Anterior cingulate cortex (tissue), 58 donors: ENCODE data around the gene ZSWIM8.
"Not testable (repeated sequence)": the region's sequence is repeated elsewhere in the genome, so short reads cannot be mapped to it uniquely, and the experiment has no call there.

Source experiments
- DNase-seq, 58 donors: peaks; one replicate each; lab custom pipeline; 2025; lab: John Stamatoyannopoulos, UW

ZSWIM8 gene

DNA sequence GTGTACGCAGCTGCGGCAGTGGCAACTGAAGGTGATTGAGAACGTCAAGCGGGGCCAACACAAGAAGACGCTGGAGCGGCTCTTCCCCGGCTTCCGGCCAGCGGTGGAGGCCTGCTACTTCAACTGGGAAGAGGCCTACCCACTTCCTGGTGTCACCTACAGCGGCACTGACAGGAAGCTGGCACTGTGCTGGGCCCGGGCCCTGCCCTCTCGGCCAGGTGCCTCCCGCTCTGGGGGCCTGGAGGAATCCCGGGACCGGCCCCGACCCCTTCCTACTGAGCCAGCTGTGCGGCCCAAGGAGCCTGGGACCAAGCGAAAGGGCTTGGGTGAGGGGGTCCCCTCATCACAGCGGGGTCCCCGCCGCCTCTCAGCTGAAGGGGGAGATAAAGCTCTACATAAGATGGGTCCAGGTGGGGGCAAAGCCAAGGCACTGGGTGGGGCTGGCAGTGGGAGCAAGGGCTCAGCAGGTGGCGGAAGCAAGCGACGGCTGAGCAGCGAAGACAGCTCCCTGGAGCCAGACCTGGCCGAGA, 6.5 kb downstream of the ZSWIM8 start:
- no peak for DNase-seq

DNA sequence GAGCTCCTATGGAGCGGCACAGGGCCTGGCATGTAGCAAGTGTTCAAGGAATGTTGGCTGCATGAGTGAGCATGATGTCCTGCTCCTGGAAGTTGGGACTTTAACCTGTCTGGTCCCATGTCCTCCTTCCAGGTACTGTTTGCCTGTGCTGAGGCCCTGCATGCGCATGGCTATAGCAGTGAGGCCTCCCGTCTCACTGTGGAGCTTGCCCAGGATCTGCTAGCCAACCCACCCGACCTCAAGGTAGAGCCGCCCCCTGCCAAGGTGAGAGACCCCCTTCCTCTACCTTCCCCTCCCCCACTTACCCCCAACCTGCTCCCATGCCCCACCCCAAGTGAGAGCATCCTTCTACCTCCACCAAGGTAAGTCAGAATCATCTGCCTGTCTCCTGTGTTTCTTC, 8.1 kb downstream of the ZSWIM8 start:
- DNase-seq, result no peak

DNA sequence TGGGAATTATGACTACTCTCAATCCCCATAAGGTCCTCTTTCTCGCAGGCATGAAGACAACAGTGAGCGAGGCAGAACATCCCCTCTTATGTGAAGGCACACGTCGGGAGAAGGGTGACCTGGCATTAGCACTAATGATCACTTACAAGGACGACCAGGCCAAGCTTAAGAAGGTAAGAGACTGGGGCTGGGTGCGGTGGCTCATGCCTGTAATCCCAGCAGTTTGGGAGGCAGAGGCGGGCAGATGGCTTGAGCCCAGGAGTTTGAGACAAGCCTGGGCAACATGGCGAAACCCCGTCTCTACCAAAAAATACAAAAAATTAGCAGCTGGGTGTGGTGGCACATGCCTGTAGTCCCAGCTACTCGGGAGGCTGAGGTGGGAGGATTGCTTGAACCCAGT, 10.1 kb downstream of the ZSWIM8 start:
- not testable (repeated sequence) for DNase-seq

DNA sequence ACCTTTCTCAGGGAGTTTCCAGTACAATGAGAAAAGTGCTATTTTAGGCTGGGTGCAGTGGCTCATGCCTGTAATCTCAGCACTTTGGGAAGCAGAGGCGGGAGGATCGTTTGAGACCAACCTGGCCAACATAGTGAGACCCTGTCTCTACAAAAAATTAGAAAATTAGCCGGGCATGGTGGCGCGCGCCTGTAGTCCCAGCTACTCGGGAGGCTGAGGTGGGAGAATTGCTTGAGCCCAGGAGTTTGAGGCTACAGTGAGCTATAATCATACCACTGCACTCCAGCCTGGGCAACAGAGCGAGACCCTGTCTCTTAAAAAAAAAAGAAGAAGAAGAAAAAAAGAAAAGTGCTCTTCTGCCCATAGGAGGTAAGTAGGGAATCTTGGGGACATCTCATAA, 10.6 kb downstream of the ZSWIM8 start:
- DNase-seq, result not testable (repeated sequence)

DNA sequence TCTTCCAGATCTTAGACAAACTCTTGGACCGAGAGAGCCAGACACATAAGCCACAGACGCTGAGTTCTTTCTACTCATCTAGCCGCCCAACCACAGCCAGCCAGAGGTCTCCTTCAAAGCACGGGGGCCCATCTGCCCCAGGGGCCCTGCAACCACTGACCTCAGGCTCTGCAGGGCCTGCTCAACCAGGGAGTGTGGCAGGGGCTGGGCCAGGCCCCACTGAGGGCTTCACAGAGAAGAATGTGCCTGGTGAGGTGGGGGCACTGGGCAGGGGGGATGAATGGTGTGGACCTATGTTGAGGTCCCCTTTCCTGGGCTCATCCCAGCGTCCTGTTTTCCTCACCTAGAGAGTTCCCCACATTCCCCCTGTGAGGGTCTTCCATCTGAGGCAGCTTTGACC, 11.4 kb downstream of the ZSWIM8 start:
- DNase-seq, result no peak

DNA sequence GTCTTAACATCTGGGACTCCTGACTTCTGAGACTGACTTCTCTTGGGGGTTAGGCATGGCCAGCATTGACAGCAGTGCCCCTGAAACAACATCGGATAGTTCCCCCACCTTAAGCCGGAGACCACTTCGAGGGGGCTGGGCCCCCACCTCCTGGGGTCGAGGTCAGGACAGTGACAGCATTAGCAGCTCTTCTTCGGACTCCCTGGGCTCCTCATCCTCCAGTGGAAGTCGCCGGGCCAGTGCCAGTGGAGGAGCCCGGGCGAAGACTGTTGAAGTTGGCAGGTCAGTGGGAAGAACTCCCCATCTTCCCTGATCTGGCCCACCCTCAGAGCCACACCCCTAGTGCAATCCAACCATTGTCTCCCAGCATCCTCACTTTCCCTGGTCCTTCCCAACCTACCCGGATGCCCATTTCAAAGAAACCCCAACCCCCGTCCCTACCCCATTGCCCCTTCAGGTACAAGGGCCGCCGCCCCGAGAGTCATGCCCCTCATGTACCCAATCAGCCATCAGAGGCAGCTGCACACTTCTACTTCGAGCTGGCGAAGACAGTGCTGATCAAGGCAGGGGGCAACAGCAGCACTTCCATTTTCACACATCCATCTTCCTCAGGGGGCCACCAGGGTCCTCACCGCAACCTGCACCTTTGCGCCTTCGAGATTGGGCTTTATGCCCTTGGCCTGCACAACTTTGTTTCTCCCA, 12.1 kb downstream of the ZSWIM8 start:
- no peak for DNase-seq

DNA sequence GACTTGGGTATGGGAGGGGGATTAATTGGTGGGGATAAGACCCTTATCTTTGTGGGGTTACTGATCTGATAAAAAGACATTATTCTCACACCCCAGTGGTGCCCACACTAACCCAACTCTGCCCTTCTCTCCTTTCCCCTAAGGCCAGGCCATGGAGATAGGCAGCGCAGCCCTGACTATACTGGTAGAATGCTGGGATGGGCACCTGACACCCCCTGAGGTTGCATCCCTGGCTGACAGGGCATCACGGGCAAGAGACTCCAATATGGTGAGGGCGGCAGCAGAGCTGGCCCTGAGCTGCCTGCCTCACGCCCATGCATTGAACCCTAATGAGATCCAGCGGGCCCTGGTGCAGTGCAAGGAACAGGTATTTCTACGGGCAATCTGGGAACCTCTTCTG, 12.7 kb downstream of the ZSWIM8 start:
- no peak for DNase-seq

DNA sequence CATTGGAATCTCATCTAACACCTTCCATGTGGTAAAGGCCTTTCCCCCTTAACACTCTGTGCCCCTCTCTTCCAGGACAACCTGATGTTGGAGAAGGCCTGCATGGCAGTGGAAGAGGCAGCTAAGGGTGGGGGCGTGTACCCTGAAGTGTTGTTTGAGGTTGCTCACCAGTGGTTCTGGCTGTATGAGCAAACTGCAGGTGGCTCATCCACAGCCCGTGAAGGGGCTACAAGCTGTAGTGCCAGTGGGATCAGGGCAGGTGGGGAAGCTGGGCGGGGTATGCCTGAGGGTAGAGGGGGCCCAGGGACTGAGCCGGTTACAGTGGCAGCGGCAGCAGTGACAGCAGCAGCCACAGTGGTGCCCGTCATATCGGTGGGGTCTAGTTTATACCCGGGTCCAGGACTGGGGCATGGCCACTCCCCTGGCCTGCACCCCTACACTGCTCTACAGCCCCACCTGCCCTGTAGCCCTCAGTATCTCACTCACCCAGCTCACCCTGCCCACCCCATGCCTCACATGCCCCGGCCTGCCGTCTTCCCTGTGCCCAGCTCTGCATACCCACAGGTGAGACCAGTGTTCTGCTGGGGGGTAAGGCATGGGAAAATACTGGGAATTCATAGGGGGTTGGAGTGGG, 13.6 kb downstream of the ZSWIM8 start:
- no peak for DNase-seq

DNA sequence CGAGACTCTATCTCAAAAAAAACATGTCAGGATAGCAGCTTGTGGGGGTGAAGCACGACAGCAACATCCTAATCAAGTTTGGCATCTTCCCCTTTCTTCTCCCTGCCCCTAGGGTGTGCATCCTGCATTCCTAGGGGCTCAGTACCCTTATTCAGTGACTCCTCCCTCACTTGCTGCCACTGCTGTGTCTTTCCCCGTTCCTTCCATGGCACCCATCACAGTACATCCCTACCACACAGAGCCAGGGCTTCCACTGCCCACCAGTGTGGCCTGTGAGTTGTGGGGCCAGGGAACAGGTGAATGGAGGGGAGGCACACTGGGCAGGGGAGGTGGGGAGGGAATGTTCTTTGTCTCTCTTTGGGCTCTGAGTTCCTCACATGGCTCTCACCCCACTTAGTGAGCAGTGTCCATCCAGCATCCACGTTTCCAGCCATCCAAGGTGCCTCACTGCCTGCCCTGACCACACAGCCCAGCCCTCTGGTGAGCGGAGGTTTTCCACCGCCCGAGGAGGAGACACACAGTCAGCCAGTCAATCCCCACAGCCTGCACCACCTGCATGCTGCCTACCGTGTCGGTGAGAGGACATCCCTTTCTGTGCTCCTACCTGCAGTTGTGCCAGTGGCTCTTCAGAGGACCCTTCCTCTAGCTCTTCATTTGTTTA, 14.6 kb downstream of the ZSWIM8 start:
- no peak for DNase-seq

DNA sequence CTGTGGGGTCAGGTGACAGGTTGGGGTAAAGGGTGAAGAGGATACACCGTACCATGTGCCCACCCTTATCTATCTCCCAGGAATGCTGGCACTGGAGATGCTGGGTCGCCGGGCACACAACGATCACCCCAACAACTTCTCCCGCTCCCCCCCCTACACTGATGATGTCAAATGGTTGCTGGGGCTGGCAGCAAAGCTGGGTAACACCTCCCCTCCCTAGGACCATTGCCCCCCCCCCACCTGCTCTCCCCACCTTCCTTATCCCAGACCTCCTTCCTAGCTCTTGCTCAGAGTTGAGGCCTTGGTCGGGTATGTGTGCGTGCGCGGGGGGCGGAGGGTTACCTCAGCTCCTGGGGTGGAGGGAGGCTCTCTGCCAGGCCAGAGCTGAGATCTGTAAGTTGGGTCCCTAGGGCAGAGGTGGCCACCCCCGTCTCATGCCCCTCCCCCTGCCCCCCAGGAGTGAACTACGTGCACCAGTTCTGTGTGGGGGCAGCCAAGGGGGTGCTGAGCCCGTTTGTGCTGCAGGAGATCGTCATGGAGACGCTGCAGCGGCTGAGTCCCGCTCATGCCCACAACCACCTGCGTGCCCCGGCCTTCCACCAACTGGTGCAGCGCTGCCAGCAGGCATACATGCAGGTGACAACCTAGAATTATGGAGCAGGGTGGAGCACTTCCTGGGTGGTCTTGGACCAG, 15.3 kb downstream of the ZSWIM8 start:
- peak in 3 of 58 donors; percentile 13 to 48 (median 45) for DNase-seq

DNA sequence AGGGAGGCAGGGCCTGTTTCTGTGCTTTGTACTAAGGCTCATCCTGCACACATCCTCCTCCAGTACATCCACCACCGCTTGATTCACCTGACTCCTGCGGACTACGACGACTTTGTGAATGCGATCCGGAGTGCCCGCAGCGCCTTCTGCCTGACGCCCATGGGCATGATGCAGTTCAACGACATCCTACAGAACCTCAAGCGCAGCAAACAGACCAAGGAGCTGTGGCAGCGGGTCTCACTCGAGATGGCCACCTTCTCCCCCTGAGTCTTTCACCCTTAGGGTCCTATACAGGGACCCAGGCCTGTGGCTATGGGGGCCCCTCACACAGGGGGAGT, 15.8 kb downstream of the ZSWIM8 start:
- DNase-seq, result peak in 1 of 58 donors; percentile 45

DNA sequence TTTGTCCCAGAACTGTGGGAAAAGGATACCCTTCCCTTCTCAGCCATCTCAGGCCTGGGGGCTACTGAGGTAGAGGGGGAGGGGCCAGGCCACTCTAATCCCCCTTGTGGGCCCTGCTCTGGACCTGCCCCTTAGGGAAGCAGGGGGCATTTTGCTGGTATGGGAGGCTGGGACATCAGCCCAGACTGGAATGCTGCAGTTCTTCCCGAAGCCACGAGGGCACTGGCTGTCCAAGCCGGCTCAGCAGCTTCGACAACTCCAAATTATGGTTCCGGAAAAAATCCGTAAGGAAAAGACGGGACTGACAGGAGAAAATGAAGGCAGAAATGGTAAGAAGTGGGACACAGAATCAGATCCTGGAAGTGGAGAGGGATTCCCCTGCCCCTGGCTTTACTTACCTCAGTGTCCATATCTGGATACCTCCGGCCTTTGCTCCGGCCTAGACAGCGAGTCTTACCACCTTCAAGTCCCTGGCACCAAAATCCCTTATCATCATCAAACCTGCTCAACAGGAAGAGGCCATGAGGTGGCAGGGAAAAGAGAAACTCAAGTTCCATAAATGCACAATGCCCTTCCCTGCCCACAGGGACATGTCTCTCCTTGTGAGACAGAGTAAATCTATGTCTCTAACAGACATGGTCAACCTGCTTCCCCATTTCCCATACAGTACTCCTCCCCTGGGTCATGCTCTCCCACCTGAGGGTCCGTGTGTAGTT, 17.0 kb downstream of the ZSWIM8 start:
- DNase-seq, result no peak

DNA sequence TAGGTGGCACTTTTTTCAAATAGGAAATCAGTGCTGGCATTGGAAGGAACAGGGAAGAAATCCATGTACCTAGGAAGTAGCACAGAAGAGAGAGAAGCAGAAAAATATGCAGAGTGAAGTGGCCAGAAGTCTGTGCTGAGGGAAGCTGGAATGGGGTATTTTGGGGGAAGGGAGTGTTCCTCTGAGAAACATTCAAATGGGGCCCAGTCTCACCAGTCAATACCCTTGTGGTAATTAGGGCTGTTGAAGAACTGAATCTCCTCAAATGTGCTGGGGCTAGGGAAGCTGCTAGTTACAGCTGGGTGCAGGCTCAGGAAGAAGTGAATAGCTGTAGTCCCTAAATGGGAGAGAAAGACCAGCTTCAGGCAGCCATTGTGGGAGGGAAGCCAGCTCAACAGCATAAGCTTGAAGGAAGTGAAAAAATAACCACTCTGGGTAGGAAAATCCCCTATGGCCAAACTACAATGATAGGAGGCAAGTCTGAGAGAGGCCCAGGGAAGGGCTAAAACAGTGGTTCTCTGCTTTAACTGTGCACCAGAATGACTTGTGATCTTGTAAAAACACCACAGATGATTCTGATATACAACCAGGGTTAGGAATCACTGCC, 18.4 kb downstream of the ZSWIM8 start:
- DNase-seq, result no peak

DNA sequence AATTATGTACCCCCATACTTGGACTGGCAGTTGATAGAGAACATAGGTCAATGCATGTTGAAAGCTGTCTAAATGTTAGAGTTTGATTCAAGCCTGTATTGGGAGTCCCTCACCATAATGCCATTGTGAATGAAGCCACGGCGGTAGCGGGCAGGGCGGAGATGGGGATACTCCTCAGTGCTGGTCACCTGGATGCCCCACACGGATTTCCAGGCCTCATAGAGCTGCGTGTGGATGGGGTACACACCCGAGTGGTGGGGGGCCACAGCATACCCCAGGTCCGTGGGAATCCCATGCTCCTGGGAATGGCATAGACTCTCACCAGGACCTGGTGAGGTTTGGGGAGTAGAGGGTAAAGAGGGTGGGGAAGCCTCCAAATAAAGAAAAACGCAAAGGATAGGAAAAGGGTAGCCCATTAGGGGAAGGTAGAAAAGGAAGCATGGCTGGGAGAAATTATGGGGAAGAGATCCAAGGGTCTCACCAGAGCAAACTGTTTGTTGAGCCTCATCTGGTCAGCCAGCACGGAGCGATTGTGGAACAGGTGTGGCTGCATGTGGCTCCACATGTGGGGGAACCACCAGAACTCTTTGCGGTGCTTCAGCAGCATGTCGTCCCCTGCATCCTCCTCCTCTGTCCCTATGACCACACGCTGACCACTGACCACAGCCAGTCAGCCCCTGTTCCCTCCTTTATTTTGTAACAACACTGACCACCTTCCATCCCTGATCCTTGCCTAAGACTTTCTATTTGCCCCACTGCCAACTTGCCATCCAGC, 21.0 kb downstream of the ZSWIM8 start:
- no peak for DNase-seq

DNA sequence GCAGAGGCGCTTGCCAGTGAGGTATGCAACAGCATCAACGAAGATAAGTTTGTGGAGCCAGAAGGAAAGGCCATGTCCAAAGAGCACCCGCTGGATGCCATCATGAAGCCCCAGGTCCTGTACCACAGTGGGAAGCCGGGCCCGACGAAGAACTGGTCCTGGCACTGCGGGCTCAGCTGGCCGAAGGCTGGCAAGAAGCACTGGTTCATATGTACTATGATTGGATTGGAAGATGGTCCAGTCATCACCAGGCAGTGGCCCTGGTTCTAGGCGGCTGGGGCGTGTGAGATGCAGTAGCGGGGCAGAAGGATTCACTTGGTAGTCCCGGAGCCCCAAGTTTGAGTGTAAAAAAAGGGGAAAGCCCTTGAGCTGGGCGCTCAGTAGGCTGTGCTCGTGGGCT, 22.1 kb downstream of the ZSWIM8 start:
- no peak for DNase-seq

DNA sequence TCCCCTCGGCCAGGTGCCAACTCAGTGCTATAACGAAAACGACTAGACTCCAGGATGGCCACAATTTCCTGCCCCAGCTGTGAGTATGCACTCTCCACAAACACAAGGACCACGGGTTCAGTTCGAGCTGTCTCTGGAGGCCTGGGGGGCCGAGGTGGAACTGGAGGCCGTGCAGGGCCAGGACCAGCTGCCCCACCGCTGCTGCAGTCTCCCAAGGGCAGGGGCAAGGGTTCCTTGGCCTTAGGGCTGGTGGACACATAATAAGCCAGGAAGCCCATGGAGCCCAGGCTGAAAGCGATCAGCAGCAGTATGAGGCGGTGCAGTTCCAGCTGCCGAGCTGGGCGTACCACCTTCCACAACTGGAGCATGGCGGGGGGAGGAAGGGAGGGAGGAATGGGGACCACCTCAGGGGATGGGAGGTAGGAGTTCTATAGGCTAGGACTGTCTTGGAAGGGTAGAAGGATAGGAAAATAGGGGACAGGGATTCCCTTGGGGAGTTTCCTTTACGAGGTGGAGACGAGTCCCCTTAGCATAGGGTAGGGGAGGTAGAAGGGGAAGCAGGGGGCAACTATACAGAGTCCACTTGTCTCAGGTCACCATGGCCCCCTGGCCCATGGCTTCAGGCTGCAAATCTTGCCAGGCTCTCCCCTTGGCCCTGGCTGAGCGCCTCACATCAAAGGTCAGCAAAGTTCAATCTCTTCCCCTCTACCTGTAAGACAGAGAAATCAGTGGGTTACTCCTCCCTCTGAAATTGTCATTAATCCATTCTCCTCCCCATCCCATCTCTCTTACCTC, 22.8 kb downstream of the ZSWIM8 start:
- no peak for DNase-seq

DNA sequence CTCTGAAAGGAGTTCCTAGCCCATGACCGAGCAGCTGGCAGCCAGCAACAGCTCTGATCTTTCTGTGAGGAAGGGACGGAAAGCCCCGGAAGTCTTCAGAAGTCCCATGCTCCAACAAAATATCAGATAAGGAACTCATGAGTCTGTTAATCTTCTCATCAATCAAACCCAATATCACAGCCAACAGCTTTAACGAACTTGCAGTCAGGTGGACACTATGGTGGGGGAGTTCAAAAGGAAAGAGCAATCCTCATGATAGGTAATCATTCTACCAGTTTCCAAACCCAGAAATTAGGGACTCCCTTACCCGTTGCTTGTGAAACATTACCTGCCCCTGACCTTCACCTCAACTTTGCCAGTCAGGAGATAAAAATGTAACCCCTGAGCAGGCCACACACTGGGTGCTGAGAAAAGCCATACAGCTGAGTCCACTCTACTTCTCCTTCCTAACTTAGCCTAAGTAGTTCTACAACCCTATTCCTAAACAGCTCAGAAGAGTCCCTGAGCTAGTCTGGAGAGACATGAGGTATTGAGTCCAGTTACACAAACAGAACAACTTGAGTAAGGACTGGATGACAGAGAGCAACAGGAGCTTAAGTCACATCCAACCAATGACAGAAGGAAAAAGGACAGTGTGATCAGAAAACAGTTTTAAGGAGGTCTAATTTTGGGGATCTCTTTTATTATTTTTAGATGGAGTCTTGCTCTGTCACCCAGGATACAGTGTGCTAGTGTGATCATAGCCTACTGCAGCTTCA, 23.8 kb downstream of the ZSWIM8 start:
- no peak for DNase-seq

DNA sequence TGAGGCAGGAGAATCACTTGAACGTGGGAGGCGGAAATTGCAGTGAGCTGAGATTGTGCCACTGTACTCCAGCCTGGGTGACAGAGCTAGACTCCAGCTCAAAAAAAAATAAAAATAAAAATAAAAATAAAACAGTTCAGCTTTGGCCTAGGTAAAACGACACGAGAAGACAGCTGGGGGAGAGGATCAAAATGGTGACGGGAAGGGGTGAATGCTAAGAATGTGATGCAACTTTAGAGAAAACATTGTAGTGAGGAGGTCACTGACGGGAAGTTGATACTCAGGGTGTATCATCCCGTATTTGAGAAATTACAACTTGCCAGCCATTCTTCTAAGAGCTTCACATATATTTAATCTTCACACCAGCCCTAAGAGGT, 24.9 kb downstream of the ZSWIM8 start:
- DNase-seq, result no peak
